GM21717 (cell line): ENCODE measurements around the gene ANO1.

Experiments
- ATAC-seq: cut with Tn5 transposase; IDR thresholded peaks from one replicate; pipeline ENCODE4 v1.9.1; 2021; ENCODE audit warnings: mild to moderate bottlenecking, moderate library complexity; ENCODE audit not compliant: unreplicated experiment

ANO1 gene

GRCh38 chr11:70156291-70157037, 78.3 kb downstream of the ANO1 start:
- ATAC-seq: no peak

GRCh38 chr11:70158201-70158600, 80.1 kb downstream of the ANO1 start:
- no peak for ATAC-seq

- no peak for ATAC-seq
These were observed 80.8 kb downstream of the ANO1 start for GRCh38 chr11:70158757-70159389.

GRCh38 chr11:70159627-70160570, 81.8 kb downstream of the ANO1 start:
- no peak for ATAC-seq

- no peak for ATAC-seq
These were observed 83.0 kb downstream of the ANO1 start for GRCh38 chr11:70161043-70161625.

- ATAC-seq: no peak
These were observed 86.6 kb downstream of the ANO1 start for GRCh38 chr11:70164705-70165104.

- no peak for ATAC-seq
These were observed 89.0 kb downstream of the ANO1 start for GRCh38 chr11:70167120-70167519.

- ATAC-seq: no peak
These were observed 89.7 kb downstream of the ANO1 start for GRCh38 chr11:70167723-70168404.

GRCh38 chr11:70168405-70168754, 90.3 kb downstream of the ANO1 start:
- no peak for ATAC-seq

- no peak for ATAC-seq
These were observed 91.0 kb downstream of the ANO1 start for GRCh38 chr11:70169127-70169526.

GRCh38 chr11:70169632-70170031, 91.5 kb downstream of the ANO1 start:
- no peak for ATAC-seq

GRCh38 chr11:70170596-70171210, 92.6 kb downstream of the ANO1 start:
- ATAC-seq: no peak

- ATAC-seq: no peak
These were observed 94.9 kb downstream of the ANO1 start for GRCh38 chr11:70173018-70173417.

- no peak for ATAC-seq
These were observed 96.6 kb downstream of the ANO1 start for GRCh38 chr11:70174547-70175235.

- ATAC-seq: no peak
These were observed 97.2 kb downstream of the ANO1 start for GRCh38 chr11:70175236-70175698.

- no peak for ATAC-seq
These were observed 99.0 kb downstream of the ANO1 start for GRCh38 chr11:70176940-70177689.

- ATAC-seq: no peak
These were observed 102.8 kb downstream of the ANO1 start for GRCh38 chr11:70180906-70181305.

GRCh38 chr11:70182266-70182665, 104.1 kb downstream of the ANO1 start:
- ATAC-seq: no peak

- ATAC-seq: no peak
These were observed 104.9 kb downstream of the ANO1 start for GRCh38 chr11:70183032-70183431.
